Muscle of leg (tissue), 11 donors: ENCODE measurements around the gene COBL. TPM values are rescaled to one million over a fixed set of nuclear protein-coding genes. Genes with fewer than 3 reads are reported as not detected.
A peak's percentile ranks its signal among the peaks of the same experiment; 100 is the strongest.

Experiments used
- DNase-seq: peaks from one replicate; pipeline ENCODE4 v3.0.0; 2013
- H3K27ac ChIP-seq: one replicate; pipeline ENCODE4 v1.5.1; 2013; ENCODE audit warnings: mild to moderate bottlenecking, low read length, control low read depth
- H3K27me3 ChIP-seq: one replicate; pipeline ENCODE4 v1.6.1; 2013; ENCODE audit warnings: low read length; ENCODE audit not compliant: control insufficient read depth, insufficient read depth
- H3K36me3 ChIP-seq: one replicate; pipeline ENCODE4 v1.6.1; 2013; ENCODE audit warnings: low read length; ENCODE audit not compliant: control insufficient read depth, insufficient read depth
- H3K4me1 ChIP-seq: one replicate; pipeline ENCODE4 v1.6.1; 2013; ENCODE audit warnings: low read length; ENCODE audit not compliant: control insufficient read depth, insufficient read depth
- H3K4me3 ChIP-seq: one replicate; pipeline ENCODE4 v1.5.1; 2013; ENCODE audit warnings: low read length, control low read depth
- H3K9me3 ChIP-seq: replicated peaks from 2 replicates; pipeline ENCODE4 v1.6.1; 2013; ENCODE audit warnings: low read depth, low read length; ENCODE audit not compliant: control insufficient read depth
- WGBS: methylation state at CpG from one replicate; pipeline ENCODE4 v1.1.5; 2013; ENCODE audit warnings: missing lambda C conversion rate; ENCODE audit not compliant: insufficient coverage; 5-methylcytosine and 5-hydroxymethylcytosine counted together
- polyA plus RNA-seq, 8 donors: library from polyadenylated mRNA; unstranded; fragments of 120-200 nt; gene quantifications; one replicate each; pipeline versions ENCODE4 v1.2.1 to v1.2.3, GENCODE V29; 2013; ENCODE audit warnings: inconsistent platforms in 1 of 8, low replicate concordance in 1 of 8; ENCODE audit not compliant: insufficient read length in 8 of 8, insufficient read depth in 1 of 8
- total RNA-seq: library from RNA; stranded (reverse); fragments of 120-200 nt; gene quantifications from one replicate; pipeline ENCODE4 v1.2.4, GENCODE V29; 2013

COBL gene
- total and polyA plus RNA-seq, 9 donors = 60.6 to 122 (median 94.2) TPM

GRCh38 chr7:51297986-51298385 is 18.6 kb downstream of the COBL start:
- peaks cover 5% of the 10 kb centered on the region for H3K4me1 ChIP-seq
- no peak for DNase-seq
- no peak overlapping the region for H3K4me3 ChIP-seq
- H3K9me3 ChIP-seq = no peaks in the 10 kb centered on the region
- H3K36me3 ChIP-seq = no peaks in the 10 kb centered on the region
- H3K27me3 ChIP-seq = no peaks in the 10 kb centered on the region
- 83% methylated on average over 2 of the region's 3 CpGs for WGBS
- no peak overlapping the region for H3K27ac ChIP-seq

- 43% methylated on average over 1 of the region's 3 CpGs for WGBS
- no peak overlapping the region for H3K27ac ChIP-seq
Measured at GRCh38 chr7:51295440-51296245, 21.0 kb downstream of the COBL start.

GRCh38 chr7:51292596-51292995 is 24.0 kb downstream of the COBL start:
- no peak overlapping the region for H3K27ac ChIP-seq
- DNase-seq = no peak

More at GRCh38 chr7:51295440-51296245, 21.0 kb downstream of the COBL start:
- peaks cover 8% of the 10 kb centered on the region for H3K4me1 ChIP-seq
- H3K27me3 ChIP-seq = no peaks in the 10 kb centered on the region
- no peak overlapping the region for H3K4me3 ChIP-seq
- H3K9me3 ChIP-seq = no peaks in the 10 kb centered on the region
- DNase-seq = no peak
- no peaks in the 10 kb centered on the region for H3K36me3 ChIP-seq

GRCh38 chr7:51290702-51291540 is 25.7 kb downstream of the COBL start:
- Histone ChIP-seq H3K4me3 (no peak overlapping the region), H3K27me3 (no peaks in the 10 kb centered on the region), H3K27ac (no peak overlapping the region), H3K36me3 (no peaks in the 10 kb centered on the region), H3K4me1 (peaks cover 17% of the 10 kb centered on the region), H3K9me3 (no peaks in the 10 kb centered on the region)
- 79% methylated on average over 9 of the region's 10 CpGs for WGBS
- no peak for DNase-seq

More at GRCh38 chr7:51292596-51292995, 24.0 kb downstream of the COBL start:
- H3K9me3 ChIP-seq = no peaks in the 10 kb centered on the region
- H3K4me3 ChIP-seq = no peak overlapping the region
- H3K4me1 ChIP-seq = peaks cover 17% of the 10 kb centered on the region
- no peaks in the 10 kb centered on the region for H3K36me3 ChIP-seq
- H3K27me3 ChIP-seq = no peaks in the 10 kb centered on the region
- WGBS = 14% methylated on average over 2 of the region's 4 CpGs

- Histone ChIP-seq H3K4me1 (peaks cover 17% of the 10 kb centered on the region), H3K9me3 (no peaks in the 10 kb centered on the region), H3K27me3 (no peaks in the 10 kb centered on the region), H3K36me3 (no peaks in the 10 kb centered on the region), H3K4me3 (no peak overlapping the region), H3K27ac (no peak overlapping the region)
- WGBS = 82% methylated on average over 3 of the region's 3 CpGs
- DNase-seq = no peak
Measured at GRCh38 chr7:51290304-51290637, 26.3 kb downstream of the COBL start.

GRCh38 chr7:51289623-51290303 is 26.8 kb downstream of the COBL start:
- peak overlapping the region; percentile 67 for H3K27ac ChIP-seq
- no peaks in the 10 kb centered on the region for H3K27me3 ChIP-seq
- H3K4me3 ChIP-seq = no peak overlapping the region
- WGBS = no CpG with 5 or more reads among the region's 4 CpGs
- no peaks in the 10 kb centered on the region for H3K36me3 ChIP-seq
- no peak for DNase-seq
- no peaks in the 10 kb centered on the region for H3K9me3 ChIP-seq
- H3K4me1 ChIP-seq = peaks cover 17% of the 10 kb centered on the region

- H3K27me3 ChIP-seq = no peaks in the 10 kb centered on the region
- DNase-seq = peak; percentile 24
- H3K36me3 ChIP-seq = no peaks in the 10 kb centered on the region
- H3K27ac ChIP-seq = peak overlapping the region; percentile 67
- no peak overlapping the region for H3K4me3 ChIP-seq
- 33% methylated on average over 6 of the region's 7 CpGs for WGBS
- H3K9me3 ChIP-seq = peaks cover 3% of the 10 kb centered on the region
- H3K4me1 ChIP-seq = peaks cover 17% of the 10 kb centered on the region
Measured at GRCh38 chr7:51288896-51289622, 27.6 kb downstream of the COBL start.

GRCh38 chr7:51286401-51286800 is 30.2 kb downstream of the COBL start:
- no peak overlapping the region for H3K27ac ChIP-seq
- H3K36me3 ChIP-seq = no peaks in the 10 kb centered on the region
- WGBS = no CpG with 5 or more reads among the region's 1 CpG
- H3K9me3 ChIP-seq = peaks cover 3% of the 10 kb centered on the region
- no peak for DNase-seq
- H3K27me3 ChIP-seq = no peaks in the 10 kb centered on the region
- no peak overlapping the region for H3K4me3 ChIP-seq
- peaks cover 14% of the 10 kb centered on the region for H3K4me1 ChIP-seq

- no CpG with 5 or more reads among the region's 3 CpGs for WGBS
Measured at GRCh38 chr7:51280156-51280555, 36.5 kb downstream of the COBL start.

More at GRCh38 chr7:51280156-51280555, 36.5 kb downstream of the COBL start:
- Histone ChIP-seq H3K4me1 (peaks cover 42% of the 10 kb centered on the region), H3K36me3 (no peaks in the 10 kb centered on the region), H3K9me3 (peaks cover 3% of the 10 kb centered on the region), H3K4me3 (no peak overlapping the region), H3K27ac (peak overlapping the region; percentile 92), H3K27me3 (peaks cover 2% of the 10 kb centered on the region)
- DNase-seq = no peak
